ENCODE measurements around the gene RNASE13. TPM values are rescaled to one million over a fixed set of nuclear protein-coding genes. Genes with fewer than 3 reads are reported as not detected.
A peak's percentile ranks its signal among the peaks of the same experiment; 100 is the strongest.

Gene RNASE13
- total RNA-seq, 1 donor from 2014 or later, result not detected

- no peak for DNase-seq (ENCODE audit: extremely low spot score, unreplicated experiment)
- peaks cover 10% of the 10 kb centered on the region for H3K36me3 Mint-ChIP-seq
- H3K27me3 Mint-ChIP-seq, result no peaks in the 10 kb centered on the region
- TF ChIP-seq, protein P1, sequence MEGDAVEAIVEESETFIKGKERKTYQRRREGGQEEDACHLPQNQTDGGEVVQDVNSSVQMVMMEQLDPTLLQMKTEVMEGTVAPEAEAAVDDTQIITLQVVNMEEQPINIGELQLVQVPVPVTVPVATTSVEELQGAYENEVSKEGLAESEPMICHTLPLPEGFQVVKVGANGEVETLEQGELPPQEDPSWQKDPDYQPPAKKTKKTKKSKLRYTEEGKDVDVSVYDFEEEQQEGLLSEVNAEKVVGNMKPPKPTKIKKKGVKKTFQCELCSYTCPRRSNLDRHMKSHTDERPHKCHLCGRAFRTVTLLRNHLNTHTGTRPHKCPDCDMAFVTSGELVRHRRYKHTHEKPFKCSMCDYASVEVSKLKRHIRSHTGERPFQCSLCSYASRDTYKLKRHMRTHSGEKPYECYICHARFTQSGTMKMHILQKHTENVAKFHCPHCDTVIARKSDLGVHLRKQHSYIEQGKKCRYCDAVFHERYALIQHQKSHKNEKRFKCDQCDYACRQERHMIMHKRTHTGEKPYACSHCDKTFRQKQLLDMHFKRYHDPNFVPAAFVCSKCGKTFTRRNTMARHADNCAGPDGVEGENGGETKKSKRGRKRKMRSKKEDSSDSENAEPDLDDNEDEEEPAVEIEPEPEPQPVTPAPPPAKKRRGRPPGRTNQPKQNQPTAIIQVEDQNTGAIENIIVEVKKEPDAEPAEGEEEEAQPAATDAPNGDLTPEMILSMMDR (conservative IDR thresholded peaks at IDR 0.05), result no peak
- peak overlapping the region; percentile 84 for H3K4me3 Mint-ChIP-seq
- peak overlapping the region; percentile 96 for H3K27ac Mint-ChIP-seq
- H3K9me3 Mint-ChIP-seq, result no peaks in the 10 kb centered on the region
- H3K4me1 Mint-ChIP-seq (ENCODE audit: unreplicated experiment), result peaks cover 17% of the 10 kb centered on the region
Measured at GRCh38 chr14:20999591-20999990, 35.0 kb downstream of the RNASE13 start.

- H3K27me3 Mint-ChIP-seq, result no peaks in the 10 kb centered on the region
- no peak for DNase-seq (ENCODE audit: extremely low spot score, unreplicated experiment)
Measured at GRCh38 chr14:20998674-20999366, 35.8 kb downstream of the RNASE13 start, which contains the start of gene SLC39A2. Gene SLC39A2, plus strand, starts transcription at chr14:20999293. Its CDS starts 154 bp downstream, at chr14:20999447.

DNA sequence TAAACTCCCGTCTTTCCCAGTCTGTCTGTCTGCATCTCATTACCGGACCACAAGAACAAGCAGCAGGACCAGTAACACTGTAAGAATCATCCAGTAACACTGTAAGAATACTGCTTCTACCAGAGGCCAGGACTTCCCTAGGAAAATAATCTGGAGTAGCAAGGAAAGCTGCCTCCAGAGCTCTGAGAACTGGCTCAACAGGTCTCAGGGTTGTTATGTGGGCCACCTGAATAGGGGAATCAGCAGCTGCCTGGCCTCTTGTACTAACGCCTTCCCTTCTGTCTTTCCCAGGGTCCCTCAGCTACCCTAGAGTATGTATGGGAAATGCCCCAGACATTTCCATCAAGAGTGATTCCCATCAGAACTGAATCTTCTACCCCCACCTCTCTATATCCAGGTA lies 36.5 kb downstream of the RNASE13 start:
- H3K36me3 Mint-ChIP-seq, result peaks cover 18% of the 10 kb centered on the region
- TF ChIP-seq, protein P1 (conservative IDR thresholded peaks at IDR 0.05), result no peak
- peak overlapping the region; percentile 84 for H3K4me3 Mint-ChIP-seq
- H3K27me3 Mint-ChIP-seq, result no peaks in the 10 kb centered on the region
- no peak for DNase-seq (ENCODE audit: extremely low spot score, unreplicated experiment)
- H3K27ac Mint-ChIP-seq, result peak overlapping the region; percentile 96
- peaks cover 17% of the 10 kb centered on the region for H3K4me1 Mint-ChIP-seq (ENCODE audit: unreplicated experiment)
- H3K9me3 Mint-ChIP-seq, result no peaks in the 10 kb centered on the region

More at GRCh38 chr14:20998674-20999366, 35.8 kb downstream of the RNASE13 start, which contains the start of gene SLC39A2:
- Mint-ChIP-seq H3K4me3 (peak within 1 kb of the TSS; percentile 84), H3K27ac (peak within 1 kb of the TSS; percentile 96), H3K36me3 (peaks cover 15% of the 10 kb centered on the region), H3K9me3 (no peaks in the 10 kb centered on the region), H3K4me1 (ENCODE audit: unreplicated experiment) (peaks cover 17% of the 10 kb centered on the region)
- TF ChIP-seq, protein P1 (conservative IDR thresholded peaks at IDR 0.05), result no peak

GRCh38 chr14:20997564-20997963 lies 37.0 kb downstream of the RNASE13 start:
- TF ChIP-seq, protein P1 (conservative IDR thresholded peaks at IDR 0.05), result no peak
- Mint-ChIP-seq H3K4me3 (peak overlapping the region; percentile 84), H3K27me3 (no peaks in the 10 kb centered on the region), H3K36me3 (peaks cover 21% of the 10 kb centered on the region), H3K27ac (peak overlapping the region; percentile 96), H3K4me1 (ENCODE audit: unreplicated experiment) (peaks cover 17% of the 10 kb centered on the region), H3K9me3 (no peaks in the 10 kb centered on the region)
- no peak for DNase-seq (ENCODE audit: extremely low spot score, unreplicated experiment)

GRCh38 chr14:20997115-20997514 lies 37.5 kb downstream of the RNASE13 start:
- H3K4me3 Mint-ChIP-seq, result peak overlapping the region; percentile 84
- TF ChIP-seq, protein P1 (conservative IDR thresholded peaks at IDR 0.05), result no peak
- no peak for DNase-seq (ENCODE audit: extremely low spot score, unreplicated experiment)
- H3K27ac Mint-ChIP-seq, result peak overlapping the region; percentile 96
- peaks cover 17% of the 10 kb centered on the region for H3K4me1 Mint-ChIP-seq (ENCODE audit: unreplicated experiment)
- H3K27me3 Mint-ChIP-seq, result no peaks in the 10 kb centered on the region
- H3K36me3 Mint-ChIP-seq, result peaks cover 21% of the 10 kb centered on the region
- H3K9me3 Mint-ChIP-seq, result no peaks in the 10 kb centered on the region

Measured in type B pancreatic cell (in vitro differentiated cells).